ENCODE measurements around the gene CACHD1.

- TF ChIP-seq EZH2 (IDR thresholded peaks at IDR 0.05; ENCODE audit: low read length, missing control alignments) (no peak), CTCF (conservative IDR thresholded peaks at IDR 0.05 in 1 of 2, IDR thresholded peaks at IDR 0.05 in 1 of 2; ENCODE audit: low read depth in 1 of 2, low read length in 2 of 2) (peak; percentile 17 to 44)
These were observed 114.5 kb downstream of the CACHD1 start for GRCh38 chr1:64584479-64584878.
